CD4-positive, alpha-beta T cell (primary cell): ENCODE results near the gene CD6. TPM values are rescaled to one million over a fixed set of nuclear protein-coding genes. Genes with fewer than 3 reads are reported as not detected.

Source experiments
- ATAC-seq: fragments of 200-7000 bp; cut with Tn5 transposase; one replicate; pipeline ENCODE4 v1.10.0; 2022; ENCODE audit warnings: mild to moderate bottlenecking; ENCODE audit not compliant: poor library complexity
- CTCF ChIA-PET: fragments of 350-600 bp; sonication (Branson Sonifier 250); formaldehyde crosslinking; loops from one replicate; lab custom pipeline; 2021; ENCODE audit warnings: antibody characterized with exemption, inconsistent platforms; lab: Charles Lee
- POLR2A ChIA-PET: fragments of 350-600 bp; sonication (Branson Sonifier 250); formaldehyde crosslinking; loops from one replicate; lab custom pipeline; 2021; ENCODE audit warnings: antibody characterized with exemption, inconsistent platforms; lab: Charles Lee
- DNase-seq, 14 experiments: peaks; one replicate each; pipeline ENCODE4 v3.0.0-alpha.2; 2013 to 2020; ENCODE audit warnings: mixed read lengths in 2 of 14
- H3K27ac ChIP-seq, 2 donors: one replicate each; pipeline versions ENCODE4 v1.5.1 to v1.7.0; 2013; ENCODE audit warnings: low read length in 2 of 2, low read depth in 1 of 2, mild to moderate bottlenecking in 1 of 2
- H3K27me3 ChIP-seq, 2 experiments: 1 replicate in 1 of 2; 2 replicates in 1 of 2; pipeline versions ENCODE4 v1.6.1 to v1.7.0; 2013; ENCODE audit warnings: low read length in 2 of 2, control low read depth in 1 of 2, mild to moderate bottlenecking in 1 of 2, moderate library complexity in 1 of 2; ENCODE audit not compliant: insufficient read depth in 2 of 2, control insufficient read depth in 1 of 2
- H3K36me3 ChIP-seq: one replicate; pipeline ENCODE4 v1.6.1; 2013; ENCODE audit warnings: low read length, control low read depth; ENCODE audit not compliant: insufficient read depth
- H3K4me1 ChIP-seq: one replicate; pipeline ENCODE4 v1.6.1; 2013; ENCODE audit warnings: low read length, control low read depth; ENCODE audit not compliant: insufficient read depth
- H3K4me3 ChIP-seq: one replicate; pipeline ENCODE4 v1.5.1; 2013; ENCODE audit warnings: mild to moderate bottlenecking, low read length, moderate library complexity
- H3K9me3 ChIP-seq, 2 experiments: 1 replicate in 1 of 2; 2 replicates in 1 of 2; pipeline versions ENCODE4 v1.6.1 to v1.7.0; 2013; ENCODE audit warnings: low read length in 2 of 2, mild to moderate bottlenecking in 2 of 2, control low read depth in 1 of 2, moderate library complexity in 1 of 2; ENCODE audit not compliant: control insufficient read depth in 1 of 2, insufficient read depth in 1 of 2
- H3K27ac Mint-ChIP-seq: one replicate; pipeline ENCODE4 v1.8.0; 2020; ENCODE audit warnings: mixed read lengths
- H3K27me3 Mint-ChIP-seq: one replicate; pipeline ENCODE4 v1.8.0; 2021; ENCODE audit warnings: mixed read lengths
- H3K36me3 Mint-ChIP-seq: one replicate; pipeline ENCODE4 v1.8.0; 2021; ENCODE audit warnings: low read depth, mixed read lengths
- H3K4me1 Mint-ChIP-seq: one replicate; pipeline ENCODE4 v1.8.0; 2021; ENCODE audit warnings: low read depth, mixed read lengths
- H3K4me3 Mint-ChIP-seq: one replicate; pipeline ENCODE4 v1.8.0; 2020; ENCODE audit warnings: mild to moderate bottlenecking, mixed read lengths
- H3K9me3 Mint-ChIP-seq: one replicate; pipeline ENCODE4 v1.8.0; 2020; ENCODE audit warnings: mixed read lengths
- CTCF ChIP-seq: fragments of 200-600 bp; IDR thresholded peaks from one replicate; pipeline ENCODE4 v1.8.0; 2022; ENCODE audit warnings: antibody characterized with exemption, mild to moderate bottlenecking
- intact Hi-C, 2 experiments: fragments of 100-400 bp; cut with DNase I in 1 of 2; cut with micrococcal nuclease in 1 of 2; formaldehyde crosslinking; loops; one replicate each; pipeline versions ENCODE4 v1.15.1 to v1.9.0; 2023 to 2025; cut with DNase I, micrococcal nuclease
- total RNA-seq, 174 experiments: library from RNA in 2 of 174; stranded (reverse) in 2 of 174; gene quantifications; one replicate each; pipeline ENCODE4 v1.2.3 and lab custom pipeline; 2021 to 2026

The CD6 gene
- total RNA-seq, 2 experiments from 2014 or later, result 814 to 827 TPM

DNA sequence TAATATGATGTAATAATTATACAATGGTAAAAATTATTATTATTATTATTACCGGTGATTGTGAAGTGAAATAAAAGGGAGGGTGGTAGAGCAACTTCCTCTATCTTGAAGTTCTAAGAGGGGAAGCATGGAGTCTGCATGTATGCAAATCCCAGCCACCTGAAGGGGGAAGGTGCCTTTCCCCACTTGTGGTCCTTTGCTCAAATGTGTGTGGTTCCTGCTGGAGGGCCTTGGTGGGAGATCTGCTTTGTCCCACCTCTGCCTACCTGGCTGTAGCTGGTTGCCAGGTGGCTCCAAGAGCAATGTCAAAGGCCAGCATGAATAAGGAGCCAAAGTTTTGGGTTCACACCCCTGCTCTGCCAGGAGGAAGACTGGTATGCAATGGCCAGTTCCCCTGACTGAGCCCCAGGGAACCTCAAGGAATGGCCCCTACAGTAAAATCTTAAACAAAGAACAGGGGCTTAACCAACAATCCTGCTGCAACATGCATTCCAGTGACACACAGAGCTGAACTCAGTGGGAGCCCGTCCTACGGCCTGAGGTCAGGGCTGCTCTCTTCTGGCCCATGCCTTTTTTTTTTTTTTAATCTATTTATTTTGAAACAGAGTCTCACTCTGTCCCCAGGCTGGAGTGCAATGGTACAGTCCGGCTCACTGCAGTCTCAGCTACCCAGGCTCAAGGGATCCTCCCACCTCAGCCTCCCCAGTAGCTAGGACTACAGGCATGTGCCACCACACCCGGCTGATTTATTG lies 38.7 kb upstream of the CD6 start:
- ATAC-seq, result no peak
- H3K9me3 Mint-ChIP-seq, result no peaks in the 10 kb centered on the region
- H3K27ac Mint-ChIP-seq, result no peak overlapping the region

GRCh38 chr11:60933416-60934123 lies 37.9 kb upstream of the CD6 start:
- ChIA-PET CTCF (no interaction called here), POLR2A (interaction anchor here (0.9 kb wide), 1 partner anchor 22 kb away, joined by 3 read pairs; no protein-coding TSS in a partner anchor)
- H3K36me3 ChIP-seq, result no peaks in the 10 kb centered on the region
- Mint-ChIP-seq H3K36me3 (no peaks in the 10 kb centered on the region), H3K9me3 (no peaks in the 10 kb centered on the region), H3K4me1 (no peaks in the 10 kb centered on the region), H3K4me3 (no peak overlapping the region), H3K27me3 (no peaks in the 10 kb centered on the region), H3K27ac (no peak overlapping the region)
- no peak overlapping the region for H3K27ac ChIP-seq
- no peaks in the 10 kb centered on the region for H3K4me1 ChIP-seq
- intact Hi-C loops, result no loop called here
- H3K4me3 ChIP-seq, result no peak overlapping the region
- H3K9me3 ChIP-seq, result no peaks in the 10 kb centered on the region
- no peak for DNase-seq
- no peak for ATAC-seq
- H3K27me3 ChIP-seq, result peaks cover 0 to 5% of the 10 kb centered on the region in 2 experiments
- no peak for TF ChIP-seq CTCF

More for the DNA sequence above, 38.7 kb upstream of the CD6 start:
- ChIA-PET POLR2A (no interaction called here), CTCF (no interaction called here)
- Mint-ChIP-seq H3K4me1 (no peaks in the 10 kb centered on the region), H3K27me3 (no peaks in the 10 kb centered on the region), H3K36me3 (no peaks in the 10 kb centered on the region), H3K4me3 (no peak overlapping the region)
- TF ChIP-seq CTCF, result no peak
- intact Hi-C loops, result no loop called here
- Histone ChIP-seq H3K9me3 (no peaks in the 10 kb centered on the region), H3K4me1 (no peaks in the 10 kb centered on the region), H3K27ac (no peak overlapping the region), H3K27me3 (peaks cover 0 to 5% of the 10 kb centered on the region in 2 experiments), H3K4me3 (no peak overlapping the region), H3K36me3 (no peaks in the 10 kb centered on the region)
- no peak for DNase-seq

DNA sequence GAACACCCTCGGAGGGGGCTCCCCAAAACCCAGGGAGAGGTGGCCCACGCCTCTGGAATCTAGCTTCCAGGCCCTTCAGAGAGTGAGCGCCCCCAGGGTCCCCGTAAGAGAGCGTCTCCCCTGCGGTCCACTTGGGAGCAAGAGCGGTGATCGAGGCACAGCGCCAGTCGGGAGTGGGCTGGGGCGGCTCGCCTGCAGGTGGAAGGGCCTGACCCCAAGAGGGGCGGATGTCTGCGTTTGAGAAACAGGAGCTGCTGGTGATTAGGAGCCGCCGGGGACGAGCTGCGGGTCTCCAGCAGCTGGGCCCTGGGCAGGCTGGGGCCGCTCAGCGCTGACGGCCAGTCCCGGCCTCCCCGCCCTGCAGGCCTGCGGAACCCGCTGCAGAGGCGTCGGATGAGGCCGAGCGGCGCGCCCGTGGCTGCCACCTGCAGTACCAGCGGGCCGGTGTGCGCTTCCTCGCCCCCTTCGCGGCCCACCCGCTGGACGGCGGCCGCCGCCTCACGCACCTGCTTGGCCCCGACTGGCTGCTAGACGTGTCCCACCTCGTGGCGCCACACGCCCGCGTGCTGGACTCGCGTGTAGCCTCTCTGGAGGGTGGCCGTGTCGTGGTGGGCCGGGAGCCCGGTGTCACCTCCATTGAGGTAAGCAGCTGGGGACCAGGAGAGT lies 37.2 kb upstream of the CD6 start:
- Mint-ChIP-seq H3K27me3 (no peaks in the 10 kb centered on the region), H3K4me3 (no peak overlapping the region), H3K4me1 (no peaks in the 10 kb centered on the region), H3K9me3 (no peaks in the 10 kb centered on the region), H3K27ac (no peak overlapping the region), H3K36me3 (no peaks in the 10 kb centered on the region)
- Histone ChIP-seq H3K27ac (no peak overlapping the region), H3K36me3 (no peaks in the 10 kb centered on the region), H3K9me3 (no peaks in the 10 kb centered on the region), H3K27me3 (peaks cover 0 to 5% of the 10 kb centered on the region in 2 experiments), H3K4me1 (no peaks in the 10 kb centered on the region), H3K4me3 (no peak overlapping the region)
- ATAC-seq (no peak), DNase-seq (no peak)
- no peak for TF ChIP-seq CTCF
- ChIA-PET CTCF (no interaction called here), POLR2A (interaction anchor here (0.6 to 0.9 kb wide), 2 partner anchors 21 to 141 kb away, joined by 3 read pairs; no protein-coding TSS in a partner anchor)
- intact Hi-C loops, result no loop called here
